Ishikawa (cell line): ENCODE data around the gene TOMM40.

Source experiments
- EP300 ChIP-seq: IDR thresholded peaks from 2 replicates; pipeline ENCODE4 v1.6.1; 2012; ENCODE audit warnings: borderline replicate concordance
- FOXM1 ChIP-seq: IDR thresholded peaks from 2 replicates; pipeline ENCODE4 v1.6.1; 2012; ENCODE audit warnings: low read depth, borderline replicate concordance
- RAD21 ChIP-seq: IDR thresholded peaks from 2 replicates; pipeline ENCODE4 v1.6.1; 2012; ENCODE audit warnings: low read depth
- REST ChIP-seq: IDR thresholded peaks from 2 replicates; pipeline ENCODE4 v1.6.1; 2012; ENCODE audit warnings: low read depth, mild to moderate bottlenecking
- TAF1 ChIP-seq: IDR thresholded peaks from 2 replicates; pipeline ENCODE4 v1.6.1; 2012; ENCODE audit warnings: low read depth, mild to moderate bottlenecking
- TEAD4 ChIP-seq: IDR thresholded peaks from 2 replicates; pipeline ENCODE4 v1.6.1; 2012
- TF ChIP-seq, protein P1 (sequence below): IDR thresholded peaks from 2 replicates; pipeline ENCODE4 v1.6.1; 2012

GRCh38 chr19:44847144-44848035 is 43.7 kb upstream of the TOMM40 start:
- TF ChIP-seq FOXM1 (no peak), EP300 (no peak), TAF1 (no peak), TEAD4 (no peak), REST (no peak), RAD21 (no peak)
- TF ChIP-seq, protein P1, sequence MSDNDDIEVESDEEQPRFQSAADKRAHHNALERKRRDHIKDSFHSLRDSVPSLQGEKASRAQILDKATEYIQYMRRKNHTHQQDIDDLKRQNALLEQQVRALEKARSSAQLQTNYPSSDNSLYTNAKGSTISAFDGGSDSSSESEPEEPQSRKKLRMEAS = no peak
